HCT116 (cell line): ENCODE measurements around the gene DIPK1A. TPM values are rescaled to one million over a fixed set of nuclear protein-coding genes. Genes with fewer than 3 reads are reported as not detected.

ENCODE experiments used
- ATAC-seq: fragments of 200-7000 bp; cut with Tn5 transposase; 2 replicates; pipeline ENCODE4 v1.9.1; 2020; ENCODE audit warnings: mild to moderate bottlenecking, moderate library complexity
- BruUV-seq: library from RNA; stranded (reverse); fragments of 400-500 nt; replicated peaks from 2 replicates; lab custom pipeline; 2021; lab: Mats Ljungman, UMichigan
- CTCF ChIA-PET: fragments of 300-600 bp; sonication (Branson Sonifier 250); formaldehyde crosslinking; loops from one replicate; lab custom pipeline; 2021; ENCODE audit warnings: antibody characterized with exemption; lab: Charles Lee
- POLR2A ChIA-PET: fragments of 300-600, 350-600 bp; sonication (Branson Sonifier 250); formaldehyde crosslinking; loops from one replicate; lab custom pipeline; 2021; ENCODE audit warnings: antibody characterized with exemption; lab: Charles Lee
- RAD21 ChIA-PET, 2 experiments: fragments of 300-600 bp; sonication (Branson Sonifier 250); formaldehyde crosslinking; loops; one replicate each; lab custom pipeline; 2023; ENCODE audit warnings: low total read pairs in 2 of 2; ENCODE audit not compliant: uncharacterized antibody in 2 of 2, unreplicated experiment in 2 of 2, low non-redundant PET in 1 of 2; lab: Charles Lee
- DNase-seq: peaks from one replicate; pipeline ENCODE4 v3.0.0-alpha.2; 2010; ENCODE audit warnings: low read depth, low spot score
- H2AFZ ChIP-seq: fragments of 200-600 bp; shearing (Covaris generic), sonication (generic); 2 replicates; pipeline ENCODE4 v1.6.1; 2017; ENCODE audit warnings: low read depth, mixed run types, mixed read lengths, antibody characterized with exemption, low read length; ENCODE audit not compliant: poor library complexity, severe bottlenecking
- H3K27ac ChIP-seq: 2 replicates; pipeline ENCODE4 v1.5.1; 2012; ENCODE audit warnings: low read depth, low read length
- H3K27me3 ChIP-seq: fragments of 200-600 bp; sonication (generic); 2 replicates; pipeline ENCODE4 v1.6.1; 2016; ENCODE audit warnings: mixed run types, low read length, mixed read lengths; ENCODE audit not compliant: insufficient read depth
- H3K36me3 ChIP-seq, 2 experiments: fragments of 200-500 bp in 1 of 2; fragments of 200-600 bp in 1 of 2; sonication (Bioruptor generic) in 1 of 2; sonication (generic) in 1 of 2; 2 replicates each; pipeline versions ENCODE4 v1.5.1 to v1.6.1; 2014 to 2016; ENCODE audit warnings: low read length in 2 of 2, inconsistent platforms in 1 of 2, mixed read lengths in 1 of 2, mixed run types in 1 of 2; ENCODE audit not compliant: insufficient read depth in 2 of 2, control insufficient read depth in 1 of 2
- H3K4me1 ChIP-seq, 2 experiments: fragments of 200-600 bp in 1 of 2; sonication (generic) in 1 of 2; 2 replicates each; pipeline versions ENCODE4 v1.5.1 to v1.6.1; 2012 to 2017; ENCODE audit warnings: low read length in 2 of 2, inconsistent platforms in 1 of 2, mild to moderate bottlenecking in 1 of 2, mixed read lengths in 1 of 2, mixed run types in 1 of 2, moderate library complexity in 1 of 2; ENCODE audit not compliant: insufficient read depth in 2 of 2, control insufficient read depth in 1 of 2
- H3K4me2 ChIP-seq: fragments of 200-600 bp; sonication (generic); 2 replicates; pipeline ENCODE4 v1.6.1; 2017; ENCODE audit warnings: mixed run types, low read length, mixed read lengths
- H3K4me3 ChIP-seq, 2 experiments: fragments of 200-600 bp in 1 of 2; sonication (generic) in 1 of 2; replicated peaks in 1 of 2; 2 replicates each; pipeline ENCODE4 v1.5.1; 2011 to 2016; ENCODE audit warnings: low read length in 2 of 2, control low read depth in 1 of 2, low read depth in 1 of 2, mild to moderate bottlenecking in 1 of 2, mixed read lengths in 1 of 2, mixed run types in 1 of 2
- H3K79me2 ChIP-seq: fragments of 200-600 bp; sonication (generic); 2 replicates; pipeline ENCODE4 v1.6.1; 2017; ENCODE audit warnings: mild to moderate bottlenecking, mixed run types, low read length, moderate library complexity, mixed read lengths; ENCODE audit not compliant: insufficient read depth
- H3K9ac ChIP-seq: fragments of 200-600 bp; sonication (generic); 2 replicates; pipeline ENCODE4 v1.6.1; 2016; ENCODE audit warnings: low read length, mixed read lengths
- H3K9me2 ChIP-seq: fragments of 200-600 bp; sonication (generic), shearing (Covaris generic); 2 replicates; pipeline ENCODE4 v1.6.1; 2017; ENCODE audit warnings: mixed run types, mild to moderate bottlenecking, moderate library complexity; ENCODE audit not compliant: insufficient read depth
- H3K9me3 ChIP-seq, 2 experiments: fragments of 200-500 bp in 1 of 2; fragments of 200-600 bp in 1 of 2; sonication (Bioruptor generic) in 1 of 2; sonication (generic) in 1 of 2; 2 replicates each; pipeline ENCODE4 v1.6.1; 2014 to 2017; ENCODE audit warnings: low read length in 2 of 2, mixed read lengths in 2 of 2, inconsistent platforms in 1 of 2, low read depth in 1 of 2, mild to moderate bottlenecking in 1 of 2, mixed run types in 1 of 2, moderate library complexity in 1 of 2; ENCODE audit not compliant: control insufficient read depth in 1 of 2, insufficient read depth in 1 of 2
- H4K20me1 ChIP-seq: fragments of 200-600 bp; sonication (generic), shearing (Covaris generic); 2 replicates; pipeline ENCODE4 v1.6.1; 2017; ENCODE audit warnings: mixed run types, mild to moderate bottlenecking, moderate library complexity; ENCODE audit not compliant: insufficient read depth
- CBX3 ChIP-seq: IDR thresholded peaks from 2 replicates; pipeline ENCODE4 v1.6.1; 2012; ENCODE audit warnings: low read depth
- CEBPB ChIP-seq: IDR thresholded peaks from 2 replicates; pipeline ENCODE4 v1.6.1; 2012; ENCODE audit warnings: low read depth
- CTCF ChIP-seq, 3 experiments: fragments of 200-600 bp in 1 of 3; sonication (generic) in 1 of 3; IDR thresholded peaks in 2 of 3; conservative IDR thresholded peaks in 1 of 3; 2 replicates each; pipeline ENCODE4 v1.5.1; 2012 to 2017; ENCODE audit warnings: low read depth in 2 of 3, low read length in 2 of 3, antibody characterized with exemption in 1 of 3, borderline replicate concordance in 1 of 3, control low read depth in 1 of 3, mild to moderate bottlenecking in 1 of 3, mixed read lengths in 1 of 3, mixed run types in 1 of 3, moderate library complexity in 1 of 3; ENCODE audit not compliant: insufficient read depth in 1 of 3
- EGR1 ChIP-seq: IDR thresholded peaks from 2 replicates; pipeline ENCODE4 v1.6.1; 2012; ENCODE audit warnings: low read depth
- ELF1 ChIP-seq: IDR thresholded peaks from 2 replicates; pipeline ENCODE4 v1.6.1; 2012; ENCODE audit warnings: low read depth, borderline replicate concordance
- EZH2 ChIP-seq: fragments of 200-600 bp; sonication (generic); IDR thresholded peaks from 2 replicates; pipeline ENCODE4 v1.6.1; 2017; ENCODE audit warnings: antibody characterized with exemption, mixed run types
- FOSL1 ChIP-seq: IDR thresholded peaks from 2 replicates; pipeline ENCODE4 v1.6.1; 2012; ENCODE audit warnings: low read depth
- JUND ChIP-seq: IDR thresholded peaks from 2 replicates; pipeline ENCODE4 v1.6.1; 2012
- POLR2A ChIP-seq: IDR thresholded peaks from 2 replicates; pipeline ENCODE4 v1.7.0; 2011; ENCODE audit warnings: borderline replicate concordance; ENCODE audit not compliant: insufficient read depth, insufficient read length; ENCODE audit errors: extremely low read depth
- POLR2AphosphoS5 ChIP-seq: IDR thresholded peaks from 2 replicates; pipeline ENCODE4 v1.6.1; 2011; ENCODE audit warnings: mild to moderate bottlenecking, low read depth, low read length, moderate library complexity
- RAD21 ChIP-seq: IDR thresholded peaks from 2 replicates; pipeline ENCODE4 v1.6.1; 2012; ENCODE audit warnings: low read depth, mild to moderate bottlenecking
- SIN3A ChIP-seq: IDR thresholded peaks from 2 replicates; pipeline ENCODE4 v1.6.1; 2012; ENCODE audit warnings: low read depth
- SRF ChIP-seq: IDR thresholded peaks from 2 replicates; pipeline ENCODE4 v1.6.1; 2012; ENCODE audit warnings: low read depth
- TCF7L2 ChIP-seq: IDR thresholded peaks from 2 replicates; pipeline ENCODE4 v1.7.0; 2011; ENCODE audit warnings: borderline replicate concordance, inconsistent platforms; ENCODE audit not compliant: insufficient read depth, insufficient read length; ENCODE audit errors: extremely low read depth
- YY1 ChIP-seq: IDR thresholded peaks from 2 replicates; pipeline ENCODE4 v1.6.1; 2011; ENCODE audit warnings: low read length, low read depth, moderate library complexity, mild to moderate bottlenecking; ENCODE audit not compliant: insufficient replicate concordance; ENCODE audit errors: extremely low read depth
- ZNF274 ChIP-seq: fragments of 200-500 bp; sonication (Bioruptor generic); IDR thresholded peaks from 2 replicates; pipeline ENCODE4 v1.6.1; 2014; ENCODE audit warnings: mild to moderate bottlenecking, low read depth, low read length, inconsistent platforms
- intact Hi-C: fragments of 100-400 bp; cut with micrococcal nuclease; formaldehyde crosslinking; loops from 2 replicates; pipeline ENCODE4 v1.10.0; 2022
- total RNA-seq: library from RNA; stranded (reverse); gene quantifications from one replicate; pipeline ENCODE4 v1.2.1, GENCODE V29; 2021; ENCODE audit not compliant: unreplicated experiment
- TF ChIP-seq, protein P1 (sequence below): IDR thresholded peaks from 2 replicates; pipeline ENCODE4 v1.6.1; 2011; ENCODE audit warnings: mild to moderate bottlenecking, low read length, moderate library complexity; ENCODE audit not compliant: insufficient replicate concordance; ENCODE audit errors: extremely low read depth

The DIPK1A gene
- total RNA-seq, 1 experiment from 2014 or later, result 4.3 TPM

DNA sequence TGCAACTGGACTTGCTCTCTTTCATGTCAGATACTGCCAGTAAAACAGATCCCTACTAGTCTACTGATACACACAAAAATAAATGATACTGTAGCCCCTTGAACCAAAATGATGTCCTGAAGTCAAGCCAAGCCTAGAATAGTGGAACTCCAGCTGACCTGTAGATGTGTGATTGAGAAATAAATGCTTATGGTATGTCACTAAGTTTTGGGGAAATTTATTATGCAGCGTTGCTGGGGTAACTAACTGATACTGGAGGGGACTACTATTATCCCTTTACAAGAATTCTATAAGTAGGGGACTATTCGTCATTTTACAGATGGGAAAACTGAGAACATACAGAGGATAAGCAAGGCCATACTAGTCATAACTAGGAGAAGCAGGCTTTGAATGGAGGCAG lies 73.8 kb downstream of the DIPK1A start:
- no peaks in the 10 kb centered on the region for H3K4me1 ChIP-seq
- H3K27ac ChIP-seq, result no peak overlapping the region
- no peak overlapping the region for H2AFZ ChIP-seq
- ATAC-seq, result no peak
- no peak for TF ChIP-seq POLR2AphosphoS5
- no peak for TF ChIP-seq RAD21
- no peak for TF ChIP-seq CEBPB
- TF ChIP-seq JUND, result no peak
- no peak for TF ChIP-seq SIN3A
- TF ChIP-seq POLR2A, result no peak
- TF ChIP-seq ZNF274, result no peak
- TF ChIP-seq FOSL1, result no peak
- TF ChIP-seq ELF1, result no peak
- no peak for TF ChIP-seq EGR1
- no peak for TF ChIP-seq TCF7L2
- no peak for TF ChIP-seq YY1
- no peak for TF ChIP-seq CBX3
- CTCF ChIA-PET, result no interaction called here
- POLR2A ChIA-PET, result no interaction called here
- no peaks in the 10 kb centered on the region for H3K79me2 ChIP-seq
- no peak overlapping the region for H3K4me3 ChIP-seq
- intact Hi-C loops, result no loop called here
- DNase-seq, result no peak
- no peaks in the 10 kb centered on the region for H3K9me2 ChIP-seq
- peaks cover 3% of the 10 kb centered on the region in 2 experiments; a peak in 2 of 4 replicates for H3K9me3 ChIP-seq
- no peak overlapping the region for H3K9ac ChIP-seq
- no TSS peak for BruUV-seq
- H3K4me2 ChIP-seq, result no peak overlapping the region
- H3K36me3 ChIP-seq, result no peaks in the 10 kb centered on the region
- no peaks in the 10 kb centered on the region for H4K20me1 ChIP-seq
- RAD21 ChIA-PET, result no interaction called here
- no peaks in the 10 kb centered on the region for H3K27me3 ChIP-seq

DNA sequence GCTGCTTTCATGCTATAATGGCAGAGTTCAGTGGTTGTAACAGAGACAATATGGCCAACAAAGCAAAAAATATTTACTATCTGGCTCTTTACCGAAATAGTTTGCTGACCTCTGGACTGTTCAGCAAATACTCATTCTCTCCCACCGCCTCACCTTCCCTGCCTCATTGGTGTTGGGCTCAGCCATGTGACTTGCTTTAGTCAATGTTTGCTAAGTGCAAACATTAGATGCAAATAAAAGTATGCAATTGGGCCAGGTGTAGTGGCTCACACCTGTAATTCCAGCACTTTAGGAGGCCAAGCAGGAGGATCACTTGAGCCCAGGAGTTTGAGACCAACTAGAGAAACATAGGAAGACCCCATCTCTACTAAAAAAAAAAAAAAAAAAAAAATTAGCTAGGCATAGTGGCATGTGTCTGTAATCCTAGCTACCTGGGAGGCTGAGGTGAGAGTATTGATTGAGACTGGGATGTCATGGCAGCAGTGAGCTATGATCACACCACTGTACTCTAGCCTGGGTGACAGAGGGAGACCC lies 74.3 kb downstream of the DIPK1A start:
- no peak overlapping the region for H3K4me2 ChIP-seq
- ATAC-seq, result no peak
- no peak overlapping the region for H3K4me3 ChIP-seq
- POLR2A ChIA-PET, result no interaction called here
- H3K27ac ChIP-seq, result no peak overlapping the region
- peaks cover 3% of the 10 kb centered on the region in 2 experiments; a peak in 2 of 4 replicates for H3K9me3 ChIP-seq
- BruUV-seq, result no TSS peak
- H3K4me1 ChIP-seq, result no peaks in the 10 kb centered on the region
- no peaks in the 10 kb centered on the region for H3K36me3 ChIP-seq
- DNase-seq, result no peak
- H3K9me2 ChIP-seq, result no peaks in the 10 kb centered on the region
- CTCF ChIA-PET, result no interaction called here
- H3K79me2 ChIP-seq, result no peaks in the 10 kb centered on the region
- RAD21 ChIA-PET, result no interaction called here
- no peaks in the 10 kb centered on the region for H4K20me1 ChIP-seq
- intact Hi-C loops, result no loop called here
- no peaks in the 10 kb centered on the region for H3K27me3 ChIP-seq
- no peak overlapping the region for H3K9ac ChIP-seq
- no peak overlapping the region for H2AFZ ChIP-seq
- TF ChIP-seq POLR2A (no peak), JUND (no peak), SRF (no peak), ELF1 (no peak), CTCF (IDR thresholded peaks at IDR 0.05 in 2 of 3, conservative IDR thresholded peaks at IDR 0.05 in 1 of 3; ENCODE audit: borderline replicate concordance in 1 of 3, insufficient read depth in 1 of 3, low read depth in 2 of 3, low read length in 2 of 3) (no peak), EZH2 (no peak), CBX3 (no peak), FOSL1 (no peak)
- TF ChIP-seq, protein P1, sequence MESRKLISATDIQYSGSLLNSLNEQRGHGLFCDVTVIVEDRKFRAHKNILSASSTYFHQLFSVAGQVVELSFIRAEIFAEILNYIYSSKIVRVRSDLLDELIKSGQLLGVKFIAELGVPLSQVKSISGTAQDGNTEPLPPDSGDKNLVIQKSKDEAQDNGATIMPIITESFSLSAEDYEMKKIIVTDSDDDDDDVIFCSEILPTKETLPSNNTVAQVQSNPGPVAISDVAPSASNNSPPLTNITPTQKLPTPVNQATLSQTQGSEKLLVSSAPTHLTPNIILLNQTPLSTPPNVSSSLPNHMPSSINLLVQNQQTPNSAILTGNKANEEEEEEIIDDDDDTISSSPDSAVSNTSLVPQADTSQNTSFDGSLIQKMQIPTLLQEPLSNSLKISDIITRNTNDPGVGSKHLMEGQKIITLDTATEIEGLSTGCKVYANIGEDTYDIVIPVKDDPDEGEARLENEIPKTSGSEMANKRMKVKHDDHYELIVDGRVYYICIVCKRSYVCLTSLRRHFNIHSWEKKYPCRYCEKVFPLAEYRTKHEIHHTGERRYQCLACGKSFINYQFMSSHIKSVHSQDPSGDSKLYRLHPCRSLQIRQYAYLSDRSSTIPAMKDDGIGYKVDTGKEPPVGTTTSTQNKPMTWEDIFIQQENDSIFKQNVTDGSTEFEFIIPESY, result no peak
